GM03348 (cell line): Measurements from ENCODE around the gene ESRRG.

Source experiments
- DNase-seq: peaks from one replicate; pipeline ENCODE4 v3.0.0; 2012; ENCODE audit warnings: low spot score

Gene ESRRG

GRCh38 chr1:216627252-216627651 is 96.0 kb downstream of the ESRRG start:
- DNase-seq: no peak

- DNase-seq: no peak
Observed at GRCh38 chr1:216626394-216627067, 96.7 kb downstream of the ESRRG start.

DNA sequence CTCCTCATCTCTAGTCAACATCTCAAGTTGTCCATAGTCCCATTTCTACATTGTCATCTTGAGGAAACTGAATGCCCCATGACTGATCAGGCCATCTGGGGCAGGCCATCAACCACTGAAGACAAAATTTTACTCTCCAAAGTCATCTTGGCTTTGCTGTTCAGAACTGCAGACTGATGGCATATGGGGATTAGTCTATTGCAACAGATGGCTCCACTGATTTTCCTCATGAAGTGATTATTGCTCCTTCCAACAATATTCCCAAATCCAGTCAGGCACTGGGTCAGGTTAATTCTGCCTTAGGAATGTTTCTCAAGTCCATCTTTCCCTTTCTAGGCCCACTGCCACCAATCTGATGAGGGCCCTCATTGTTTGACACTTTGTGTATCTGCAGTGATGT is 101.7 kb downstream of the ESRRG start:
- DNase-seq: no peak

GRCh38 chr1:216617081-216617875 is 106.0 kb downstream of the ESRRG start:
- DNase-seq: no peak

- no peak for DNase-seq
Observed at GRCh38 chr1:216616425-216616824, 106.8 kb downstream of the ESRRG start.

- no peak for DNase-seq
Observed at GRCh38 chr1:216614011-216614934, 109.0 kb downstream of the ESRRG start.

DNA sequence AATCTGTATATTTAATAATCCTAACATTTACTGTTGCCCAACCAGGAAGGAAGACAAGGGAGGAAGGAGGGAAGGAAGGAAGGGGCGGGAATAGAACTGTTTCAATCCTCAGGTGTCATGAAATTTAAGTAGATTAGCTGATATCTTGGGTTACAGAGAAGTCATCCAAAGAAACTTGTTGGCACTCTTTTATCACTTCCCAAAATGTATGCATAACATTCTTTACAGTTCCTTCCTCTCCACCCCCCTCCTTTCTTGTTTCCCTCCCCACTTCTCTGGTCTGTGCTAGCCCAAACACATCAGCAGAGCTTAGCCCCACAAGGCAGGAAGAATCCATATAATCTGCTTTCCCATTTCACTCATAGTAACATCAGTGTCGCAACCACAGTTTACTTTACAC is 110.9 kb downstream of the ESRRG start:
- no peak for DNase-seq

- no peak for DNase-seq
Observed at GRCh38 chr1:216607067-216607697, 116.0 kb downstream of the ESRRG start.

DNA sequence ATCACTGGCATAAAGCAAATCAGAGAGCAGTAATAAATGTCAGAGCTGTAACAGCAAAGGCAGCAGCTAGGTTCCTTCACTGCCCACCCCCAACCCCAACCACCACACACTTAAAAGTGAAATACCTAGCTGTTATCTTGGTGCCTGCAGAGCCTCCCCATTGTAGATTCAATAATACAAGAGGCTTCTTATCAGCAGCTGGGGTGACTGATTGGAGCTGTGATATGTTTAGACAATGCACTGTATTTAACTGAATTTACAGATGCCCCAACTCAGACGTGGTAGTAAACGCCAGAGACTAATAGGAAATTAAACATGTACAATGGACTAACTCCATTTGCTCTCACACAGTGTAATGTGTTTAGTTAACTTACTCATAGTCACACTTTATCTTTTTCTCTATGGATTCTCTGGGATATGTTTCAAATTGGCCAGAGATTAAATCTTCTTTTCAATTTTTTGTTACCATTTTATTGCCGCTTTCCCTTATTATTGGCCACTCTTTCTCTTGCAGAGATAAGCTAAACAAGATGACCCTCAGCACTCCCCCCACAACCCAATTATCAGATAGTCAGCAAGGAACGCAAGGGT is 117.1 kb downstream of the ESRRG start:
- DNase-seq: no peak

DNA sequence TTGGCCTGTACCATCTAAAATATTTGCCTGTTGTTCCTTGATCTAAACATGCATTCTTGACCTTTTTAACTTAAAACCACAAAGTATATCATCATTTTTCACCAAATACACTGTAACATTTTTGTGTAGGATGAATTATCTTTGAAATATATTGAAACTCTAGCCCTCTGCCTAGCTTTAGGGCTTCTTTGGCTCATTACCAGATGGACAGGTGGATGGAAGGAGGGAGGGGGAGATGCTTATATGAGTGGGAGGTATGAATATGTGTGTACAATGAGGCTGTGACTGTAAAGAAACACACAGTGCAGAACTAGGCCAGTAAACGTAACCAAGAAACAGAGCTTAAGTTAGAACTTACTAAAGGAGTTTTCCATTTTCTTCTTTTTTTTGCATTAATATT is 118.5 kb downstream of the ESRRG start:
- DNase-seq: no peak

GRCh38 chr1:216600730-216601609 is 122.3 kb downstream of the ESRRG start:
- DNase-seq: peak; percentile 92

- no peak for DNase-seq
Observed at GRCh38 chr1:216599851-216600250, 123.4 kb downstream of the ESRRG start.

- no peak for DNase-seq
Observed at GRCh38 chr1:216598448-216598847, 124.8 kb downstream of the ESRRG start.

- DNase-seq: no peak
Observed at GRCh38 chr1:216596281-216596862, 126.9 kb downstream of the ESRRG start.

- no peak for DNase-seq
Observed at GRCh38 chr1:216587715-216588114, 135.5 kb downstream of the ESRRG start.

- no peak for DNase-seq
Observed at GRCh38 chr1:216582151-216582550, 141.1 kb downstream of the ESRRG start.

DNA sequence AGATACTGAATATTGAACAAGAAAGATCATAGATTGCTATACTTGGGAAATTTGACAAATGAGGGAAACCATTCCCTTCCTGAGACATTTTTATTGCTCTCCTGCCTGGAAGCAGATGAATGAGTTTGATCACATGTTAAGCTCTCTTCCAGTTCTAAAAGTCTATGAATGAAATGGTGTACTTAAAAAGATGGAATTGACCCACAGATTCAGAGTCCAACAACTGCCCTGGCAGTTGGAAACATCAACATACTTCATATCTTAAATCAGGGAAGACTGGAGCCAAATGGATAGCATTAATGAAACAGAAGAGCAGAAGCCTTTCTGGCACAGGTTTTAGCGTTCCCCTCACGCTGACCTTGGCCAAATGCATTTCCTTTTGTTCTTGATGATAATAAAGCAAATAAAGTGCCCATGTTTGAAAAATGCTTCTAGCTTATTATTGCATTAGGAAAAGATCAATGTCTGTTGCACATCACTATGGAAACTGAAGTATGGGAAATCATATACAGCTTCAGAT is 142.6 kb downstream of the ESRRG start:
- no peak for DNase-seq

GRCh38 chr1:216576234-216576937 is 146.8 kb downstream of the ESRRG start:
- no peak for DNase-seq

DNA sequence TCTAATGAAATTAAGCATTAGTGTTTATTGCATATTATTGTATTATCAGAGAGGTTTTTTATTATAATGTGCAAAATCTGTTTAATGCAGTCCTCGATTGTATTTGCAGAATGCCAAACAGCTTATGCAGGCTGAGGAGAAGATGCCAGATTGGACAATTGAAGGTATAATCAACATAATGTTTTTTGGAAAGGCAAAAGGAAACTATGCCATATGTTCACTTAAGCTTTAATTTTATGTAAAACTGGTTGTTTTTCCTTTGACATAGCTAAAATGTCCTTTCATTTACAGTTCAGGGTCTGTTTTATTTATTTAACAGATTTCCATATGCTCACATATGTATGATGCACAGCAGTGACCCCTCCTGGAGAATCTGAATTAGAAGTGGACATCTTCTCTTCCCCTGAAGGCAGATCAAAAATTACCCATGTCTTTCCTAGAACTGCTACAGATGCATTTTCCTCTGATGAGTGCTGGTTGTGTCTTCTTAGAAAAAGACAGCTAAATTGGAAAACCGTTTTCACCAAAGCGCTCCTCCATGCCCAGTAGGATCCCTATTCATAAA is 156.5 kb downstream of the ESRRG start:
- peak; percentile 19 for DNase-seq
